ENCODE results near the gene DGKD.

DNA sequence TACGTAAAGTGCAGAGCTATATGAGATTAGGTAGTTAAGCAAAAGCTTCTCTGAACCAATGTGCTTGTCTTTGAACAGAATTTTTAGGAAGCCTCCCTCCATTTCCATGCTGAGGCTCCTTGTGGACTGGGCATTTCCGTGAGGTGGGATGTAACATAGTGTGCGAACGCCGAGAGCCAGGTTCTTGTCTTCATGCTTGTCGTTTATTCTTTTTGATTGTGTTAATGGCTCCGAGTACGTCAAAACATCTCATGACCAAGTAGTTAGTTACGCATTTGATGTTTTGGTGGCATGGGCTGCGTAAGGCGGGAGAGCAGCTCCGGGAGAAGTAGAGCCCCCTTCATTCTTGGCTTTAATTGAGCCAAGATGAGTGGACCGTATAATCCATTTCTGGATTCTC is 32.9 kb downstream of the DGKD start:
- TF ChIP-seq, protein P1, sequence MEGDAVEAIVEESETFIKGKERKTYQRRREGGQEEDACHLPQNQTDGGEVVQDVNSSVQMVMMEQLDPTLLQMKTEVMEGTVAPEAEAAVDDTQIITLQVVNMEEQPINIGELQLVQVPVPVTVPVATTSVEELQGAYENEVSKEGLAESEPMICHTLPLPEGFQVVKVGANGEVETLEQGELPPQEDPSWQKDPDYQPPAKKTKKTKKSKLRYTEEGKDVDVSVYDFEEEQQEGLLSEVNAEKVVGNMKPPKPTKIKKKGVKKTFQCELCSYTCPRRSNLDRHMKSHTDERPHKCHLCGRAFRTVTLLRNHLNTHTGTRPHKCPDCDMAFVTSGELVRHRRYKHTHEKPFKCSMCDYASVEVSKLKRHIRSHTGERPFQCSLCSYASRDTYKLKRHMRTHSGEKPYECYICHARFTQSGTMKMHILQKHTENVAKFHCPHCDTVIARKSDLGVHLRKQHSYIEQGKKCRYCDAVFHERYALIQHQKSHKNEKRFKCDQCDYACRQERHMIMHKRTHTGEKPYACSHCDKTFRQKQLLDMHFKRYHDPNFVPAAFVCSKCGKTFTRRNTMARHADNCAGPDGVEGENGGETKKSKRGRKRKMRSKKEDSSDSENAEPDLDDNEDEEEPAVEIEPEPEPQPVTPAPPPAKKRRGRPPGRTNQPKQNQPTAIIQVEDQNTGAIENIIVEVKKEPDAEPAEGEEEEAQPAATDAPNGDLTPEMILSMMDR (IDR thresholded peaks at IDR 0.05): no peak
- TF ChIP-seq POLR2AphosphoS5 (IDR thresholded peaks at IDR 0.05): no peak
- no peak for TF ChIP-seq POLR2A (IDR thresholded peaks at IDR 0.05)

Data from prostate gland (tissue), 2 donors.